GM12873 (cell line): ENCODE results near the gene SPPL3.
A peak's percentile ranks its signal among the peaks of the same experiment; 100 is the strongest.

Experiments
- TF ChIP-seq, protein P1 (sequence below): IDR thresholded peaks from 2 replicates; pipeline ENCODE4 v1.5.1; 2012; ENCODE audit warnings: low read depth, mild to moderate bottlenecking, moderate library complexity, low read length, control low read depth; ENCODE audit not compliant: insufficient read depth; ENCODE audit errors: missing control alignments

Gene SPPL3

DNA sequence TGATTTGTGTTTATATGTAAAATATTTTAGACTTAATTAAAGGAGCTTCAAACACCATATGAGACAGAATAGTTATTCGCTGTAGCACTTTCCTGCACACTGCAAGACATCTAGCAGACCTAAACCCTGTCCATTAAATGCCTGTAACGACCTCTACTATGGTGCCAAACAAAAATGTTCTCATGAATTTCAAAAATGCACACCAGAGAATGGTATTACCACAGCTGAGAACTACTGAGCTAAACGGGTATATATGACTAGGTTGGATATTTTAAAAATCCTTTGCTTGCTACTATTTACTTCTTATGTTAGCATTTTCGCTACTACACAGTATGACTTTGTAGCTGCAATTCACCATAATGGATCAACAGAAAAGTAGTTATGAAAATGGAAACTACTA is 34.8 kb downstream of the SPPL3 start:
- TF ChIP-seq, protein P1, sequence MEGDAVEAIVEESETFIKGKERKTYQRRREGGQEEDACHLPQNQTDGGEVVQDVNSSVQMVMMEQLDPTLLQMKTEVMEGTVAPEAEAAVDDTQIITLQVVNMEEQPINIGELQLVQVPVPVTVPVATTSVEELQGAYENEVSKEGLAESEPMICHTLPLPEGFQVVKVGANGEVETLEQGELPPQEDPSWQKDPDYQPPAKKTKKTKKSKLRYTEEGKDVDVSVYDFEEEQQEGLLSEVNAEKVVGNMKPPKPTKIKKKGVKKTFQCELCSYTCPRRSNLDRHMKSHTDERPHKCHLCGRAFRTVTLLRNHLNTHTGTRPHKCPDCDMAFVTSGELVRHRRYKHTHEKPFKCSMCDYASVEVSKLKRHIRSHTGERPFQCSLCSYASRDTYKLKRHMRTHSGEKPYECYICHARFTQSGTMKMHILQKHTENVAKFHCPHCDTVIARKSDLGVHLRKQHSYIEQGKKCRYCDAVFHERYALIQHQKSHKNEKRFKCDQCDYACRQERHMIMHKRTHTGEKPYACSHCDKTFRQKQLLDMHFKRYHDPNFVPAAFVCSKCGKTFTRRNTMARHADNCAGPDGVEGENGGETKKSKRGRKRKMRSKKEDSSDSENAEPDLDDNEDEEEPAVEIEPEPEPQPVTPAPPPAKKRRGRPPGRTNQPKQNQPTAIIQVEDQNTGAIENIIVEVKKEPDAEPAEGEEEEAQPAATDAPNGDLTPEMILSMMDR, result no peak

DNA sequence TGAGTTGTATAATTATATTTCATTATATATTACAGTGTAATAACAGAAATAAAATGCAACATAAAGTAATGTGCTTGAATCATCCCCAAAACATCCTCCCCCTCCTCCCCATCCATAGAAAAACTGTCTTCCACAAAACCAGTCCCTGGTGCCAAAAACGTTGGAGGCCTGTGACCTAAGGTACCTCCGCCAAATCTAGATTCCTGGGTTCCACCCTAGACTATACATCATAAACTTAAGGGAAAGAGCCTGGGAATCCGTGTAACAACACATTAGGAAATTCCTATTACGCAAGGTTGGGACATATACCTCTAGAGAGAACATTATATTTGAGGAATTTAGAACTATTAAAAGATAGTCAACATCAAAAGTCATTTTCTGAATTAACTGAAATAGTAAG is 38.0 kb downstream of the SPPL3 start:
- TF ChIP-seq, protein P1, result no peak

DNA sequence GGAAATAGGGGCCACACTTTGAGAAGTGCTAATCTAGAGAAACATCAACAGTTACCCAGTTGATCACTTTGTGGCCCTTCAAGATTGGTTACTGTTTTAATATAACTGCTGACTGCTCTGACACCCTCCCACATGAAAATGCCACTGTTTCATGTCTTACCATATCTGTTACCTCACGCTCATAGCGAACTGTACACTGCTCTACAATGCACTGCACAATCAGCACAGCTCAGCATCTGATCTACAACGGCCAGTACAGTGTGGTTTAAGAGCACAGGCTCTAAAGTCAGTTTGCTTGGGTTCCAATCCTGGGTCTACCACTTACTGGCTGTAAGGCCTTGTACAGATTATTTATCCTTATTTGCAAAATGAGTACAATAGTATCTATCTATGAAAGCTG is 39.1 kb downstream of the SPPL3 start:
- TF ChIP-seq, protein P1, result no peak

DNA sequence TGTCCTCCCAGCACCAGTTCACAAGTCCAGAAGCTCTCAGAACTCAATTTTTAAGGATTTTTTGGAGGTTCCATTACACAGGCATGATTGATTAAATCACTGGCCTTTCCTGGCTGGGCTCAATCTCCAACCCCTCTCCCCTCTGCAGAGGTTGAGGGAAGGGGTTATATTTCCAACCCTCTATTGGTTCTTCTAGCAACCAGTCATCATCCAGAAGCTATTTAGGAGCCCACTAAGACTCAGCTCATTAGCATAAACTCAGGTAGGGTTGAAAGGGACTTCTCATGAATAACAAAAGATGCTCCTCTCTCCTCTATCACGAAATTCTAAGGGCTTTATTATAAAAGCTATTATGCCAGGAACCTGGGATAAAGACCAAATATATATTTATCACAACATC is 41.5 kb downstream of the SPPL3 start:
- TF ChIP-seq, protein P1, result no peak

DNA sequence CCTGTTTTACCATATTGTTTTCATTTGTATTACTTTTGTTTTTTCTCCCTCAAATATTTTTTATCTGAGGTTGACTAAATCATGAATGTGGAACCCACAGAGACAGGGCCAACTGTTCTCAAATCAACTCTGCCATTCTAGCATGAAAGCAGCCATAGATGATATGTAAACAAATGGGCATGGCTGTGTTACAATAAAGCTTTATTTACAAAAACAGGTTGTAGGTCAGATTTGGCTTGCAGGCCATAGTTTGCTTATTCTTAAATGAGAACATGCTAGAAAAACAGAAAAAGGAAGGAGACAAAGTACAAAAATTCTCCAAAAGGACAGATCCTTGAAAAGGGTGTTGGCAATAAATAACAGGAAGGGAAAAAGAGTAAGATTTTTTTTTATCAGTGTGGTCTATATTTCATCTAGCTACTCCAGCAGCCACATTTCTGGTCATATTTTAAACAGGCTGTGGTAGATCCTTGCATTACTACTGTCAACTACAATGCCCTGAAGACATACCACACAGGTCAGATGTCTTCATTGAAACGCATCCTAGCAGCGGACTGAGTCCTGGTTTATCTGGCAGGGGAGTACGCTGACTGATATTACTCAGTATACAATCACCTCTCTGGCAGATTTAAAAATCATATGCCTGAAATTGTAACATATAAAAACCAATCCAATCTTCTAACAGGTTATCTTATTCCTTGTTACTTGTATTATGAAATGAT is 42.9 kb downstream of the SPPL3 start:
- TF ChIP-seq, protein P1, result no peak

DNA sequence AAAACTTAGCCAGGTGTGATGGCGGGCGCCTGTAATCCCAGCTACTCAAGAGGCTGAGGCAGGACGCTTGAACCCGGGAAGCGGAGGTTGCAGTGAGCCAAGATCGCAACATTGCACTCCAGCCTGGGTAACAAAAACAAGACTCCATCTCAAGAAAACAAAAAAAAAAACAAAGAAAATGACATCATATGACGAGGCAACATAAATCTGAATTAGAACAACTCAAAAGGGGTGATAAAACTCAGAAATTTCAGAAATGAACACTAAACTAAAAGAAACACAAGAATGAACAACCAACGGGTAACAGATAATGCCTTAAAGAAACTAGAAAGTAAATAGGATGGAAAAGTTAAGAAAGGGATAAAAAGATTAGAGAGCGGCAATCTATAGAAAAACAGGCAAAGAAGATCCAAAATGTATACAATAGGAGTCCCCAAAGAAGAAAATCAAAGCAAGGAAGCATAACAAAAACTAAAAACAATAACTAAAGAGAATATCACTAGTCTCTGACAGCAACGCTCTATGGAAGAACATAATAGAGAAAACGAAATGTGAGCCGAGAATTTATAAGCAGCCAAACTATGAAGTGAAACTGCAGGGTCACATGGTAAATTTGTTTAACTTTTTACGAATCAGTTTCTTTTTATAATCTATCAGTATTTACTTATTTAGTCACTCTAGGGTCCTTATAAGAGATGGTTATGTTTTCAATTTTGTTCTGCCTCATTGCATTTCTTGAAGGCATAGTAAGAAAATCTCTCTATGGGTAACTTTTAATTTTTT is 45.7 kb downstream of the SPPL3 start:
- TF ChIP-seq, protein P1, result no peak

DNA sequence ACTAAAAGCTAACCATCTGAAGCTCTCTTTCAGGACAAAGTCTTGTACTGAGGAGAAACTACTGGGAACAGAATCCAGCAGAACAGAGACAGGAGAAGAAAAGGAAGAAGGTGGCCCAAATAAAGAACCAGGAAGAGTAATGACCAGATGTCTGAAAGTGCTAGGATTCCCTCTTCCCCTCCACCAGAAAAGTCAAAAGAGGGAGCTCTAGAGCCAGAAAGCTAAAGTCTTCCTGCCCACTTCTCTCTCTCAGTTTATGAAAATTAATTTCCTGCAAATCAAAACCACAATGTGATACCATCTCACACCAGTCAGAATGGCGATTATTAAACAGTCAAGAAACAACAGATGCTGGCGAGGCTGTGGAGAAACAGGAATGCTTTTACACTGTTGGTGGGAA is 47.2 kb downstream of the SPPL3 start:
- TF ChIP-seq, protein P1, result peak; percentile 33
